Measurements from ENCODE around the gene PTPRC.

- TF ChIP-seq REST (IDR thresholded peaks at IDR 0.05; ENCODE audit: insufficient read depth in 1 of 2, low read depth in 2 of 2, low read length in 1 of 2): no peak
- no peak for TF ChIP-seq POLR2AphosphoS5 (IDR thresholded peaks at IDR 0.05; ENCODE audit: low read depth, low read length)
Observed at GRCh38 chr1:198674009-198674408, 35.2 kb downstream of the PTPRC start.
